HG03196 (cell line): ENCODE data around the gene WNT3.
"Not testable (repeated sequence)": the region's sequence is repeated elsewhere in the genome, so short reads cannot be mapped to it uniquely, and the experiment has no call there.

ENCODE experiments used
- ATAC-seq: cut with Tn5 transposase; IDR thresholded peaks from one replicate; pipeline ENCODE4 v1.9.1; 2021; ENCODE audit not compliant: unreplicated experiment

The WNT3 gene

GRCh38 chr17:46769531-46770438, 48.7 kb downstream of the WNT3 start:
- ATAC-seq: no peak

- ATAC-seq: not testable (repeated sequence)
Observed at GRCh38 chr17:46768896-46769295, 49.6 kb downstream of the WNT3 start.

GRCh38 chr17:46768540-46768870, 50.0 kb downstream of the WNT3 start:
- no peak for ATAC-seq

- no peak for ATAC-seq
Observed at GRCh38 chr17:46766493-46767491, 51.7 kb downstream of the WNT3 start.

- no peak for ATAC-seq
Observed at GRCh38 chr17:46765453-46765852, 53.0 kb downstream of the WNT3 start.

- no peak for ATAC-seq
Observed at GRCh38 chr17:46764709-46765401, 53.6 kb downstream of the WNT3 start.

- no peak for ATAC-seq
Observed at GRCh38 chr17:46764000-46764708, 54.3 kb downstream of the WNT3 start.

GRCh38 chr17:46763416-46763815, 55.1 kb downstream of the WNT3 start:
- no peak for ATAC-seq

GRCh38 chr17:46759141-46759540, 59.4 kb downstream of the WNT3 start:
- no peak for ATAC-seq

GRCh38 chr17:46758614-46759013, 59.9 kb downstream of the WNT3 start:
- ATAC-seq: no peak

GRCh38 chr17:46757588-46757987, 60.9 kb downstream of the WNT3 start:
- not testable (repeated sequence) for ATAC-seq

- ATAC-seq: no peak
Observed at GRCh38 chr17:46756861-46757260, 61.6 kb downstream of the WNT3 start.

GRCh38 chr17:46756081-46756735, 62.3 kb downstream of the WNT3 start:
- ATAC-seq: no peak

GRCh38 chr17:46753776-46754175, 64.7 kb downstream of the WNT3 start:
- no peak for ATAC-seq

GRCh38 chr17:46751425-46751824, 67.1 kb downstream of the WNT3 start:
- ATAC-seq: no peak

- no peak for ATAC-seq
Observed at GRCh38 chr17:46745376-46745775, 73.1 kb downstream of the WNT3 start.

GRCh38 chr17:46744441-46744840, 74.1 kb downstream of the WNT3 start:
- ATAC-seq: no peak

GRCh38 chr17:46742565-46743270, 75.8 kb downstream of the WNT3 start:
- ATAC-seq: no peak

- no peak for ATAC-seq
Observed at GRCh38 chr17:46741122-46741730, 77.3 kb downstream of the WNT3 start.
